Left kidney (tissue), 2 donors: ENCODE measurements around the gene MLLT10. TPM values are rescaled to one million over a fixed set of nuclear protein-coding genes. Genes with fewer than 3 reads are reported as not detected.
"Not testable (repeated sequence)": the region's sequence is repeated elsewhere in the genome, so short reads cannot be mapped to it uniquely, and the experiment has no call there.

Experiments
- DNase-seq: peaks from one replicate; pipeline ENCODE4 v3.0.0-alpha.2; 2013
- polyA plus RNA-seq: library from polyadenylated mRNA; unstranded; fragments of 120-200 nt; gene quantifications from one replicate; pipeline ENCODE4 v1.2.1, GENCODE V29; 2013; ENCODE audit not compliant: insufficient read length

Gene MLLT10
- polyA plus RNA-seq, 1 donor: 56.9 TPM

- DNase-seq: no peak
Measured at GRCh38 chr10:21579291-21579690, 45.3 kb downstream of the MLLT10 start.

GRCh38 chr10:21581421-21581834 is 47.4 kb downstream of the MLLT10 start:
- not testable (repeated sequence) for DNase-seq

- no peak for DNase-seq
Measured at GRCh38 chr10:21584834-21585530, 51.0 kb downstream of the MLLT10 start.

GRCh38 chr10:21587391-21587790 is 53.4 kb downstream of the MLLT10 start:
- no peak for DNase-seq

- DNase-seq: not testable (repeated sequence)
Measured at GRCh38 chr10:21588159-21588558, 54.1 kb downstream of the MLLT10 start.

GRCh38 chr10:21593986-21594385 is 60.0 kb downstream of the MLLT10 start:
- DNase-seq: no peak

- no peak for DNase-seq
Measured at GRCh38 chr10:21599582-21599981, 65.5 kb downstream of the MLLT10 start.

- DNase-seq: no peak
Measured at GRCh38 chr10:21600804-21601433, 66.9 kb downstream of the MLLT10 start.

- no peak for DNase-seq
Measured at GRCh38 chr10:21602313-21602712, 68.3 kb downstream of the MLLT10 start.

GRCh38 chr10:21603721-21604120 is 69.7 kb downstream of the MLLT10 start:
- no peak for DNase-seq

- DNase-seq: no peak
Measured at GRCh38 chr10:21604651-21605050, 70.6 kb downstream of the MLLT10 start.

- DNase-seq: no peak
Measured at GRCh38 chr10:21607907-21608306, 73.9 kb downstream of the MLLT10 start.

- no peak for DNase-seq
Measured at GRCh38 chr10:21614000-21614399, 80.0 kb downstream of the MLLT10 start.

GRCh38 chr10:21617267-21617666 is 83.2 kb downstream of the MLLT10 start:
- no peak for DNase-seq

- no peak for DNase-seq
Measured at GRCh38 chr10:21623291-21623690, 89.3 kb downstream of the MLLT10 start.

GRCh38 chr10:21624421-21624820 is 90.4 kb downstream of the MLLT10 start:
- DNase-seq: not testable (repeated sequence)

GRCh38 chr10:21624951-21625350 is 90.9 kb downstream of the MLLT10 start:
- DNase-seq: no peak

GRCh38 chr10:21625623-21626229 is 91.7 kb downstream of the MLLT10 start:
- no peak for DNase-seq

GRCh38 chr10:21626457-21627161 is 92.6 kb downstream of the MLLT10 start:
- no peak for DNase-seq

- DNase-seq: no peak
Measured at GRCh38 chr10:21627331-21627730, 93.3 kb downstream of the MLLT10 start.

GRCh38 chr10:21628023-21628422 is 94.0 kb downstream of the MLLT10 start:
- no peak for DNase-seq

GRCh38 chr10:21628645-21629044 is 94.6 kb downstream of the MLLT10 start:
- DNase-seq: not testable (repeated sequence)
